ENCODE measurements around the gene SMIM27. TPM values are rescaled to one million over a fixed set of nuclear protein-coding genes. Genes with fewer than 3 reads are reported as not detected.

The SMIM27 gene, protein sequence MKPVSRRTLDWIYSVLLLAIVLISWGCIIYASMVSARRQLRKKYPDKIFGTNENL
- 6.5 and 7.7 TPM in 2 replicates for total RNA-seq

GRCh38 chr9:32552172-32552872 is at the start of gene SMIM27, which contains the start of gene TOPORS:
SMIM27 (plus strand) TSS chr9:32552327; CDS start chr9:32552435, 108 bp downstream.
TOPORS (minus strand) TSS chr9:32552586; CDS start chr9:32552436, 150 bp downstream.

GRCh38 chr9:32526041-32526706 is 26.0 kb upstream of the SMIM27 start, which contains the start of gene RIGI:
RIGI (minus strand) TSS chr9:32526196; CDS start chr9:32526166, 30 bp downstream.

DNA sequence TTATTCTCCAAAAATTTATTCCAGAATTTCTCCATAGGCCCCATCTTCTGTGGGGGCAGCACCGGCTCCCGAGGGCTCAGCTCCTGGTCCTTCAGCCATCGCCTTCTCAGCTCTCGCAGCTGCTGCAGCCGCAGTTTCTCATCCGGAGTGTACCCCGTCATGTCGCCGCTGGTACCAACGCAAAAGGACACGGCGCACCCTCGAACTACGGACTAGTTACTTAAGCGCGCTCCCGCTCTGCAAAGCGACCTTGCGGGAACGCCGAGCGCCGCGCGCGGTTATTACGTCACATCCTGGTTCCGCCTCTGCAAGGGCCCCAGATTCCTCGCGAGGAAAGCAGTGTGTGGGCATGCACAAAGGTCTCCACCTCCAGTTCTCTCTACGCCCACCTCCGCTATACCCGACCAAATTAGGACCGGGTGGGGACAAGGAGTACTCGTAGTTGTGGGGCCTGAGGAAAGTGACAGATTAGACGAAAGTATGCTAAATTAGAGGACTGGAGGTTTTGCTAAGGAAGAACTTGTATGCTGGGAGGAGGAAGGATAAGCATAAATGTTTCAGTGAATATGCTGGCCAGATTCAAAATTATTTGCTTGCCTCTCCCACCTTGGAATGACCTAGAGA is 20.9 kb downstream of the SMIM27 start, which contains the start of gene NDUFB6:
Gene NDUFB6, minus strand, starts transcription at position 260 of the 624 bp plus-strand sequence. Its CDS starts 99 bp downstream, at position 161.

Other genes with a start within 250 kb of the SMIM27 start
- gene ACO1, start 167.7 kb upstream of the SMIM27 start, total RNA-seq: 62.3 and 70.9 TPM in 2 replicates
- 6.1 and 9.1 TPM in 2 replicates for gene RIGI, start 26.1 kb upstream of the SMIM27 start, total RNA-seq
- gene TOPORS, start 259 bp downstream of the SMIM27 start, total RNA-seq: 26.6 and 29.5 TPM in 2 replicates
- 79.8 and 83.9 TPM in 2 replicates for gene NDUFB6, start 20.8 kb downstream of the SMIM27 start, total RNA-seq
- under 0.01 TPM in 2 replicates for gene TAF1L, start 83.3 kb downstream of the SMIM27 start, total RNA-seq
- not detected in 2 replicates for gene TMEM215, start 231.2 kb downstream of the SMIM27 start, total RNA-seq